A673 (cell line): ENCODE results near the gene NDUFV2.

Source experiments
- CTCF ChIP-seq: fragments of 300-800, 200-600 bp; sonication (generic); conservative IDR thresholded peaks from 2 replicates; pipeline ENCODE4 v1.5.1; 2017; ENCODE audit warnings: low read depth, mild to moderate bottlenecking, antibody characterized with exemption, low read length, moderate library complexity, mixed read lengths
- EZH2 ChIP-seq: fragments of 200-600 bp; sonication (generic); IDR thresholded peaks from 2 replicates; pipeline ENCODE4 v1.6.1; 2017; ENCODE audit warnings: borderline replicate concordance, low read depth, mild to moderate bottlenecking, mixed read lengths, antibody characterized with exemption, low read length; ENCODE audit not compliant: poor library complexity, severe bottlenecking

- TF ChIP-seq EZH2 (no peak), CTCF (no peak)
Measured at GRCh38 chr18:9181275-9181674, 78.8 kb downstream of the NDUFV2 start.
